Stomach (tissue), 4 donors: ENCODE measurements around the gene PHACTR3.

Source experiments
- EP300 ChIP-seq: sonication (generic); formaldehyde crosslinking; IDR thresholded peaks from one replicate; pipeline ENCODE4 v1.6.1; 2017; ENCODE audit warnings: antibody characterized with exemption
- POLR2AphosphoS5 ChIP-seq, 3 donors: sonication (generic); formaldehyde crosslinking; IDR thresholded peaks; one replicate each; pipeline ENCODE4 v1.6.1; 2016; ENCODE audit warnings: antibody characterized with exemption in 3 of 3
- TF ChIP-seq, protein P1 (sequence below), 7 experiments: fragments of 450-650 bp in 4 of 7; fragments of 200-600 bp in 3 of 7; sonication (generic) in 3 of 7; IDR thresholded peaks; one replicate each; pipeline ENCODE4 v1.5.1; 2016 to 2019; ENCODE audit warnings: antibody characterized with exemption in 7 of 7, control low read depth in 2 of 7, mild to moderate bottlenecking in 1 of 7

DNA sequence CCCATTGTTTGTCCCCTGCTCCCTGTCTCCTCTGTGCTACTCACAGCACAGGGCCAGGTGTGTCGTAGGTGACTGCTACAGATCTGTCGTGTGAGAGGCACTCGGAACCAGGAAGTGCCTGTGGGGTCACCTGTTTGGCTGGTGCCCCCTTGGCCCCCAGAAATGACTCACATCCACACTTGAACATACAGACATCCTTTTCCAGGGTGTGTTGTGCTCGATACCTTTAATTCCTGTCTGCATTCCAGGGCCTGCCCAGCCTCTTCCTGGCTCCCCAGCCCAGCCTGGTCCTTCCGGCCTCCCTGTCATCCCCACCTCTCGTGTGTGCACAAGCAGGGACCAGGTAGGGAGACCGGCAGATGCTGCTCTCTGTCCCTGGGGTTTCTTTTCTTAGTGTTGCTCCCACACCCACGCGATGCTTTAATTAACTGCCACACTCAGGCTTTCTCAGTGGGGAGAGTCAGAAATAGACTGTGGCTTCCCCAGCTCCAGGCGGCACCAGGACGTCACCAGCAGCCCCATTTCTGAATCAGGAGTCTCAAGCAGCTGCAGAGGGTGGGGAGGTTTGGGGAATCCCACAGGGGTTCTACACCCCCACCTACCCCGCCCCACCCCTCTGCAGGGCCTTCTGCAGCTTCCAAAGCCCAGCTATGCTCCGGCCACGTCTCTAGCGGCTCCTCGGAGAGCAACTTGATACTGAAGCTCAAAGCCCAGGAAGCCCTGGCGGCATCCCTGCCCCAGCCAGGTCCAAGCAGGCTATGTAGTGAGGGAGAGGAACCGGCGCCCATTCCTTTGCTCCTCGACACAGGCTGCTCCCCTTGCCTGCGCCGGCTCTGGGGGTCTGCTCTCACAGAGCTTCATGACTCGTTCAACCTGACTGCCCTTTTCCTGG lies 226.9 kb downstream of the PHACTR3 start:
- TF ChIP-seq EP300 (no peak), POLR2AphosphoS5 (IDR thresholded peaks at IDR 0.05) (no peak)
- TF ChIP-seq, protein P1, sequence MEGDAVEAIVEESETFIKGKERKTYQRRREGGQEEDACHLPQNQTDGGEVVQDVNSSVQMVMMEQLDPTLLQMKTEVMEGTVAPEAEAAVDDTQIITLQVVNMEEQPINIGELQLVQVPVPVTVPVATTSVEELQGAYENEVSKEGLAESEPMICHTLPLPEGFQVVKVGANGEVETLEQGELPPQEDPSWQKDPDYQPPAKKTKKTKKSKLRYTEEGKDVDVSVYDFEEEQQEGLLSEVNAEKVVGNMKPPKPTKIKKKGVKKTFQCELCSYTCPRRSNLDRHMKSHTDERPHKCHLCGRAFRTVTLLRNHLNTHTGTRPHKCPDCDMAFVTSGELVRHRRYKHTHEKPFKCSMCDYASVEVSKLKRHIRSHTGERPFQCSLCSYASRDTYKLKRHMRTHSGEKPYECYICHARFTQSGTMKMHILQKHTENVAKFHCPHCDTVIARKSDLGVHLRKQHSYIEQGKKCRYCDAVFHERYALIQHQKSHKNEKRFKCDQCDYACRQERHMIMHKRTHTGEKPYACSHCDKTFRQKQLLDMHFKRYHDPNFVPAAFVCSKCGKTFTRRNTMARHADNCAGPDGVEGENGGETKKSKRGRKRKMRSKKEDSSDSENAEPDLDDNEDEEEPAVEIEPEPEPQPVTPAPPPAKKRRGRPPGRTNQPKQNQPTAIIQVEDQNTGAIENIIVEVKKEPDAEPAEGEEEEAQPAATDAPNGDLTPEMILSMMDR (IDR thresholded peaks at IDR 0.05), result no peak
